NCI-H345 treated with DMSO at 0.1 percent for 48 hours (cell line): ENCODE data around the gene NTMT1.
"Not testable (repeated sequence)": the region's sequence is repeated elsewhere in the genome, so short reads cannot be mapped to it uniquely, and the experiment has no call there.

Experiments used
- DNase-seq: peaks from one replicate; lab custom pipeline; 2025; ENCODE audit not compliant: unreplicated experiment; lab: John Stamatoyannopoulos, UW

The NTMT1 gene, protein sequence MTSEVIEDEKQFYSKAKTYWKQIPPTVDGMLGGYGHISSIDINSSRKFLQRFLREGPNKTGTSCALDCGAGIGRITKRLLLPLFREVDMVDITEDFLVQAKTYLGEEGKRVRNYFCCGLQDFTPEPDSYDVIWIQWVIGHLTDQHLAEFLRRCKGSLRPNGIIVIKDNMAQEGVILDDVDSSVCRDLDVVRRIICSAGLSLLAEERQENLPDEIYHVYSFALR

DNA sequence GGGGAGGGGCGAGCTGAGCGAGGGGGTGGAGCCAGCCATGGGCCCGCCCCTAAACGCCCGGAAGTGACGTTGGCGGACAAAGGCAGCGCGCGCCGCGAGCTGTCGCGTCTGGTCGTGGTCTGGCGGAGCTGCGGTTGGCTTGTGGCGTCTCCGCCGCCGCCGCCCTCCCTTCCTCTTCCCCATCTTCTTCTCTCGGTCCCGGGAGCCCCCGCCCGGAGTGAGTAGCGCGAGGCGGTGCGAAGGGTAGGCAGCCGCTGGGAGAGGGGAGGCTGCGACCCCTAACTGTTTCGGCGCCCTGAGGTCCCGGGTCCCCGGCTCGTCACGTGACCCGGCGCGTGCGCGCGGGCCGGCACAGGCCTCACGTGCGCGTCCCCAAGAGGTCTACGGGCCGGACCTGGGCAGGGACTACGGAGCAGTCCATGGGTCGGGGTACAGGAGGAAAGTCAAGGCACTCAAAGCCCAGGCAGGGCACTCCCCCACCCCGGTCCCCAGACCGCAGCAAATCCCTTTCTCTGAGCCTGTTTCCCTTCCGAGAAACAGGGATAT is at the start of gene NTMT1:
Gene NTMT1 (plus strand): TSS at position 85 of the 546 bp plus-strand sequence. CDS start 6,541 bp downstream, outside the sequence.
- DNase-seq = peak; percentile 56

- DNase-seq = no peak
Observed at GRCh38 chr9:129576546-129577543, 49.1 kb upstream of the NTMT1 start.

DNA sequence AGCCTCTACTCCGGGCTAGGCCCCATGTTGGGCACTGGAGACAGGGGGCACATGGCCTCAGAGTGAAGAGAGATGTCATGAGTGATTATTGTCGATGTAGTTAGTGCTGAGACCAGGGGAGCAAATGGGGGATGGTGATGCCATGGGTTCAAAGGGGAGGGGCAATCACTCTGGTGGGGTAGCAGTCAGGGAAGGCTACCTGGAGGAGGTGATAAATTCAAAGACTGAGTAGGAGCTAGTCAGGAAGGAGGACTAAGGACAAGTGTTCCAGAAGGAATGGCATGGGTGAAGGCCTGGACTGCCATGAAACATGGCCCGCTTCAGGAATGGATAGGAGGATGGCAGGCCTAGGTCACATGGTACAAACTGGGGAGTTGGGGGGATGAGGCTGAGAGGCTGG is 46.7 kb upstream of the NTMT1 start:
- DNase-seq = no peak

- no peak for DNase-seq
Observed at GRCh38 chr9:129580211-129580915, 45.6 kb upstream of the NTMT1 start.

DNA sequence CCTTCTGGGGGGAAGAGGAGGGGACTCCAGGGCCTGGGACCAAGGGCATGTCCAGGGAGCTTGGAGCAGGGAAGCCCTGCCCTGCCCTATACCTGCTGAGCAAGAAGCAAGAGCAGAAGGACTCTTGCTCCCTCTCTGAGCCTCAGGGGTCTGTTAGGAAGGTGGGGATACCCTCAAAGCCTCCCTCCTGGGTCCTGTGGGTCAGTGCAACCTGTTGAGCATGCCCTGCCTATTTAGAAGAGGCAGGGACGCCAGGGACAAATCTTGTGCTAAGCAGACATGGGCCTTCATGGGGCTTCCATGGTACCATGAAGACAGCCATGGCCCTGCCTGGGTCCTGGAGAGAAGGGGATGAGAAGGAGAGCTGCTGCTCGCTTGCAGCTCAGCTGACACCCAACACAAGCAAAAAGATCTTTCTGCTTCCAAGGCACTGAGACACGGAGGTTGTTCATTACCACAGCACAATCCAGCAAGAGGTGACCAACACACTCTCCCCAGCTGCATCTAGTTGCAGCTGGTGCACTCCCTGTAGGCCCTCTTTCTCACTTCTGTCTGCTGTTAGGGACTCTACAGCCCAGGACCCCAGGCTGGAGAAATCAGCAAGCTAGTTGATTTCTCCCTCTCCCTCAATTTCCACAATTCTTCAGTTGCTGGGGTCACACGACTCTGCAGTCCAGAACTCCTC is 44.3 kb upstream of the NTMT1 start:
- DNase-seq = no peak

- DNase-seq = no peak
Observed at GRCh38 chr9:129582855-129583254, 43.1 kb upstream of the NTMT1 start.

DNA sequence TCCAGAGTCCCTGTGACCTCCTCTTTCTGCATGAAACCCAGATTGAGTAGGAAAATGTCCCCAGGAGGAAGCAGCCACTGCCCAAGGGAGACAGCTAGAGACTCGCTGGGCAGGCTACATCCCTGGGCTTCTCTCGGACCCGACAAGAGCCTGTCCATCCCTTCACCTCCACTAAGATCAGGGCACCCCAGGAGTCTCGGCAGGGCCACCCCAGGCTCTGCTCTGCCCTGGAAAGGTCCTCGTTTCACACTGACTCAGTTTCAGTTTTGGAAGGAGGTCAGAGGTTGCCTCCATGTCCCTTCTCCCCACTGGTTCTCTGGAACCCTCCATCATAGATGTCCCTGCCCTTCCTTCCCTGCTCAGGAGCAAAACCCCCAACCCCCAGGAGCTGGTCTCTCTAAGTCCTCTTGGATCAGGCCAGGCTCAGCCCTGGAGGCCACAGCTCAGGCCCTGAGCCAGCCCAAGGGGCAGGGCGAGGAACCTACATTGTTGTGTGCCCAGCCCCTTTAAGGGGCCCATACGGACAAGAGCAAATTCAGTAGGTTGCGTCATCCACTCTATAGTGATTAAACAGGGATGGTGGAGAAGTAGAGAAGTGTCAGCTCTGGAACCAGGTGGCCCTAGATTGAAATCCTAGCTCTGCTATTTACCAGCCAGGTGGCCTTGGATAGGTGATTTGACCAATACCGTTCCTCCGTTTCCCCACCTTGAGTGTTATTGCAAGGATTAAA is 42.5 kb upstream of the NTMT1 start:
- no peak for DNase-seq

DNA sequence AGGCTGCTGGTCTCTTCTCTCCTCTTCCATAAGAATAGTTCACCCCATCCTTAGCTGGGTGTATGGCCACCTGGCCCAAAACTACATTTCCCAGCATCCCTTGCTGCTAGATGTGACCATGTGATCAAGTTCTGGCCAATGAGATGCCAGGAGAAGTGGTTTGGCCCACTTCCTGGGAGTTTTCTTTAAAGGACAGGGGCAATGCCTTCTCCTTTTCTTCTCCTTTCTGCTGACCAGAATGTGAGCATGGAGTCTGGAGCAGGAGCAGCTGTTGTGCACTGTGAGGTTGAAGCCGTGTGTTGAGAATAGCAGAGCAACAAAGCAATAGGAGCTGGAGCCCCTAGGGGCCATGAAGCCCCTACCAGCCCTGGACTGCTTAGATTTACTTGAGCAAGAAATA is 41.8 kb upstream of the NTMT1 start:
- DNase-seq = no peak

DNA sequence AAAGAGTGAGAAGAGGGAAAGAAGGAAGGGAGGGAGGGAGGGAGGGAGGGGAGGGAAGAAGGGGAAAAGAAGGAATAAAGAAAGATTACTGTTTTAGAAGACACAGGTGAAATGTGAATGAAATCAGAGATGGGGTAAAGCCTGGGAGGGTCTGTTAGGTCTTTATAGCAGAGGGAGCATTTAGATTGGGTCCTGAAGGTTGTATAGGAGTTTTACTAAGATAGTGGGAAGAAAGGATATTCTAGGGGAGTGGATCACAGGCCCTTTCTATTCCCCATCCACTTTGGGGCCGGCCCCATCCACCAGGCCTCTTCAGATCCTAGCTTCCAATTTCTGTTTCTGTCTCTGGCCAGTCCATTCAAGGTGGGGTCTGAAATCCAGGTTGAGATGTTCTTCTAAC is 40.6 kb upstream of the NTMT1 start:
- no peak for DNase-seq

- no peak for DNase-seq
Observed at GRCh38 chr9:129586245-129586644, 39.7 kb upstream of the NTMT1 start.

- no peak for DNase-seq
Observed at GRCh38 chr9:129586685-129587084, 39.3 kb upstream of the NTMT1 start.

GRCh38 chr9:129587487-129588262 is 38.3 kb upstream of the NTMT1 start:
- DNase-seq = no peak

- DNase-seq = no peak
Observed at GRCh38 chr9:129590466-129590865, 35.5 kb upstream of the NTMT1 start.

DNA sequence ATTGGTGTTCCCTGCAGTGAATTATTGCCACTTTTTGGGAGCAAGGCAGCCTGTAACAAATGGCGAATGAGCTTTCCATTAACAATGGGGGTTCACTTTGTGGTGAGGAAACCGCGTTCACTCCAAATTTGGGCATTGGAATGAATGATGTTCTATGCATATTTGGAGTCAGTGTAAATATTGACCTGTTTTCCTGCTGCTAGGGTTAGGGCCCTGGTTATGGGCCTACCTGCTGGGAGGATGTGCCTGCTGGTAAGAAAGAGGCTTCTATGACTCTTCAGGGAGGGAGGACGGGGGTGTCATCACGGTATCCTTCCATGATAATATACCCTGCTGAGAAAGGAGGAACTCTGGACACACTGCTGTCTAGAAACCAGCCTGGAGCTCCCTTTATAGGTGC is 34.0 kb upstream of the NTMT1 start:
- no peak for DNase-seq

- not testable (repeated sequence) for DNase-seq
Observed at GRCh38 chr9:129592790-129593189, 33.2 kb upstream of the NTMT1 start.

- DNase-seq = no peak
Observed at GRCh38 chr9:129594632-129595031, 31.3 kb upstream of the NTMT1 start.

DNA sequence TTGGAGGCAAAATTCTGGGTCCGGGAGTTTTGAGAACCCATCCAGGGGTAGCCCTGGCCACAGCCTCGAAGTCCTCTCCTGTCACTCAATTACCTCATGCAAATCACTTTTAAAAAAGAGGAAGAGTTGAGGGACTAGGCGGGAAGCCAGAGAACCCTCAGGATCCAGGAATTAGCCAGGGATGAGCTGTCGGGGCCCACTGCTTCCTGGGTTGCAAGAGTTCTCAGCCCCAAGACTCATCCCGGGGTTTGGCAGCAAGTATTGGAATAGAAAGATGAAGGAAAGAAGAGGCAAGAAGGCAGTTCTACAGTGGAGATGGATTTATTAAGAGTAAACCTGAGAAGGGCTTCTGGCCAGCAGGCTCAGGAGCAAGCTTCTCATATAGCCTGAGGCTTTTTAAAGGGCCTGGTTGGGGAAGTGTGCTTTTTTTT is 30.6 kb upstream of the NTMT1 start:
- DNase-seq = no peak

GRCh38 chr9:129595903-129596540 is 29.9 kb upstream of the NTMT1 start:
- DNase-seq = no peak
